Measurements from ENCODE around the gene CLDN10. TPM values are rescaled to one million over a fixed set of nuclear protein-coding genes. Genes with fewer than 3 reads are reported as not detected.
"Not testable (repeated sequence)": the region's sequence is repeated elsewhere in the genome, so short reads cannot be mapped to it uniquely, and the experiment has no call there.

The CLDN10 gene
- polyA plus RNA-seq: 100 to 1,000 TPM in 1 of 3 donors, under 1 TPM in 2; 0.11 to 223 (median 0.56) TPM

- H3K27ac ChIP-seq (ENCODE audit: low read depth, low read length): no peak within 1 kb of the TSS
- WGBS, 3 donors: 1 to 3% (median 3%) methylated on average over 58 to 70 of the region's 70 CpGs
These were observed at the start of gene CLDN10 for GRCh38 chr13:95552539-95553441. Gene CLDN10 (plus strand): TSS chr13:95552720. CDS start chr13:95552754, 34 bp downstream.

GRCh38 chr13:95503662-95504061, 48.9 kb upstream of the CLDN10 start:
- H3K27ac ChIP-seq (ENCODE audit: low read depth, low read length): no peak overlapping the region
- 86 to 100% (median 100%) methylated on average over 1 of the region's 1 CpG for WGBS, 3 donors

GRCh38 chr13:95505265-95505664, 47.3 kb upstream of the CLDN10 start:
- 29 to 69% (median 65%) methylated on average over 3 of the region's 3 CpGs for WGBS, 3 donors
- no peak overlapping the region for H3K27ac ChIP-seq (ENCODE audit: low read depth, low read length)

- 61 to 78% (median 77%) methylated on average over 4 of the region's 4 CpGs for WGBS, 3 donors
- H3K27ac ChIP-seq (ENCODE audit: low read depth, low read length): no peak overlapping the region
These were observed 46.5 kb upstream of the CLDN10 start for GRCh38 chr13:95505986-95506385.

- WGBS, 3 donors: 0 to 83% (median 69%) methylated on average over 1 of the region's 1 CpG
- H3K27ac ChIP-seq (ENCODE audit: low read depth, low read length): no peak overlapping the region
These were observed 44.5 kb upstream of the CLDN10 start for GRCh38 chr13:95507991-95508390.

GRCh38 chr13:95508996-95509395, 43.5 kb upstream of the CLDN10 start:
- H3K27ac ChIP-seq (ENCODE audit: low read depth, low read length): no peak overlapping the region

GRCh38 chr13:95509521-95510310, 42.8 kb upstream of the CLDN10 start:
- 46 to 82% (median 52%) methylated on average over 8 of the region's 8 CpGs for WGBS, 3 donors
- H3K27ac ChIP-seq (ENCODE audit: low read depth, low read length): no peak overlapping the region

GRCh38 chr13:95510950-95511349, 41.6 kb upstream of the CLDN10 start:
- WGBS, 3 donors: 77 to 91% (median 89%) methylated on average over 1 of the region's 1 CpG

GRCh38 chr13:95512424-95512823, 40.1 kb upstream of the CLDN10 start:
- WGBS, 3 donors: 68 to 84% (median 82%) methylated on average over 3 of the region's 3 CpGs
- H3K27ac ChIP-seq (ENCODE audit: low read depth, low read length): no peak overlapping the region

More at GRCh38 chr13:95510950-95511349, 41.6 kb upstream of the CLDN10 start:
- no peak overlapping the region for H3K27ac ChIP-seq (ENCODE audit: low read depth, low read length)

- 88 to 100% (median 96%) methylated on average over 1 of the region's 1 CpG for WGBS, 3 donors
These were observed 39.6 kb upstream of the CLDN10 start for GRCh38 chr13:95512957-95513356.

GRCh38 chr13:95515606-95516005, 36.9 kb upstream of the CLDN10 start:
- WGBS, 3 donors: 63 to 80% (median 79%) methylated on average over 5 of the region's 5 CpGs
- H3K27ac ChIP-seq (ENCODE audit: low read depth, low read length): not testable (repeated sequence)

More at GRCh38 chr13:95512957-95513356, 39.6 kb upstream of the CLDN10 start:
- no peak overlapping the region for H3K27ac ChIP-seq (ENCODE audit: low read depth, low read length)

- no peak overlapping the region for H3K27ac ChIP-seq (ENCODE audit: low read depth, low read length)
- 29 to 51% (median 48%) methylated on average over 2 of the region's 2 CpGs for WGBS, 3 donors
These were observed 36.5 kb upstream of the CLDN10 start for GRCh38 chr13:95516021-95516420.

- H3K27ac ChIP-seq (ENCODE audit: low read depth, low read length): no peak overlapping the region
These were observed 36.0 kb upstream of the CLDN10 start for GRCh38 chr13:95516492-95516891.

GRCh38 chr13:95523598-95523997, 28.9 kb upstream of the CLDN10 start:
- no peak overlapping the region for H3K27ac ChIP-seq (ENCODE audit: low read depth, low read length)
- 45 to 82% (median 75%) methylated on average over 5 of the region's 5 CpGs for WGBS, 3 donors

More at GRCh38 chr13:95516492-95516891, 36.0 kb upstream of the CLDN10 start:
- 6 to 38% (median 21%) methylated on average over 3 of the region's 3 CpGs for WGBS, 3 donors

- no peak overlapping the region for H3K27ac ChIP-seq (ENCODE audit: low read depth, low read length)
- WGBS, 3 donors: 45 to 65% (median 65%) methylated on average over 6 of the region's 6 CpGs
These were observed 28.1 kb upstream of the CLDN10 start for GRCh38 chr13:95524264-95524901.

- 71 to 86% (median 85%) methylated on average over 1 of the region's 1 CpG for WGBS, 3 donors
- H3K27ac ChIP-seq (ENCODE audit: low read depth, low read length): no peak overlapping the region
These were observed 24.6 kb upstream of the CLDN10 start for GRCh38 chr13:95527955-95528354.

- WGBS, 3 donors: 21 to 42% (median 25%) methylated on average over 5 of the region's 5 CpGs
- H3K27ac ChIP-seq (ENCODE audit: low read depth, low read length): no peak overlapping the region
These were observed 22.3 kb upstream of the CLDN10 start for GRCh38 chr13:95530178-95530577.

- no peak overlapping the region for H3K27ac ChIP-seq (ENCODE audit: low read depth, low read length)
- WGBS, 3 donors: 37 to 66% (median 54%) methylated on average over 7 of the region's 7 CpGs
These were observed 18.9 kb upstream of the CLDN10 start for GRCh38 chr13:95533545-95534160.
